GM10847 (cell line): ENCODE results near the gene PRR12.

Experiments
- POLR2A ChIP-seq: IDR thresholded peaks from 2 replicates; pipeline ENCODE4 v1.6.1; 2011; ENCODE audit not compliant: insufficient read length; ENCODE audit errors: extremely low read depth

PRR12 gene, protein sequence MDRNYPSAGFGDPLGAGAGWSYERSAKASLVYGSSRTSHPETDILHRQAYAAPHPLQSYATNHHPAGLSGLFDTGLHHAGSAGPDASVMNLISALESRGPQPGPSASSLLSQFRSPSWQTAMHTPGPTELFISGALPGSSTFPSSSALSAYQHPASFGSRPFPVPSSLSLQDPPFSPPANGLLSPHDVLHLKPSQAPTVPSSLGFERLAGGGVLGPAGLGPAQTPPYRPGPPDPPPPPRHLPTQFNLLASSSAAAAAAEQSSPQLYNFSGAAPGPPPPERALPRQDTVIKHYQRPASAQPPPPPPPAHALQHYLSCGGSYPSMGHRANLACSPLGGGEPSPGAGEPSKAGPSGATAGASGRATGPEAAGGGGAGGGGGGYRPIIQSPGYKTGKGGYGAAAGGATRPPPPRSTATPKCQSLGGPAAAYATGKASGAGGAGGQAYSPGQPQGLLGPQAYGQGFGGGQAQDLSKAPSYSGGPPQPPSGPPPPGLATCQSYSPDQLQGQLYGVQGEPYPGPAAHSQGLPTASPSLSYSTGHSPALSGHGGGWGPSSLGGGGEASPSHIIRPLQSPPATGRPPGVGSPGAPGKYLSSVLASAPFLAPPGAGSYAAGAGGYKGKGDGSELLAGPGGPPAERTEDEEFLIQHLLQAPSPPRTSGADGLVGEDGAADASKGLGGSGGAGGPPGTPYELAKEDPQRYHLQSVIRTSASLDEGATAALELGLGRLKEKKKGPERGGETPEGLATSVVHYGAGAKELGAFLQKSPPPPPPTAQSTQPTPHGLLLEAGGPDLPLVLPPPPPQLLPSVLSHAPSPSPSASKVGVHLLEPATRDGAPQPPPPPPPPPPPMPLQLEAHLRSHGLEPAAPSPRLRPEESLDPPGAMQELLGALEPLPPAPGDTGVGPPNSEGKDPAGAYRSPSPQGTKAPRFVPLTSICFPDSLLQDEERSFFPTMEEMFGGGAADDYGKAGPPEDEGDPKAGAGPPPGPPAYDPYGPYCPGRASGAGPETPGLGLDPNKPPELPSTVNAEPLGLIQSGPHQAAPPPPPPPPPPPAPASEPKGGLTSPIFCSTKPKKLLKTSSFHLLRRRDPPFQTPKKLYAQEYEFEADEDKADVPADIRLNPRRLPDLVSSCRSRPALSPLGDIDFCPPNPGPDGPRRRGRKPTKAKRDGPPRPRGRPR (N-terminal part only)

GRCh38 chr19:49590971-49591730 is at the start of gene PRR12:
PRR12 (plus strand) TSS chr19:49591182; CDS start chr19:49591655, 473 bp downstream.
- peak; percentile 37 for TF ChIP-seq POLR2A

- no peak for TF ChIP-seq POLR2A
These were observed 49.1 kb upstream of the PRR12 start for GRCh38 chr19:49541914-49542313.

DNA sequence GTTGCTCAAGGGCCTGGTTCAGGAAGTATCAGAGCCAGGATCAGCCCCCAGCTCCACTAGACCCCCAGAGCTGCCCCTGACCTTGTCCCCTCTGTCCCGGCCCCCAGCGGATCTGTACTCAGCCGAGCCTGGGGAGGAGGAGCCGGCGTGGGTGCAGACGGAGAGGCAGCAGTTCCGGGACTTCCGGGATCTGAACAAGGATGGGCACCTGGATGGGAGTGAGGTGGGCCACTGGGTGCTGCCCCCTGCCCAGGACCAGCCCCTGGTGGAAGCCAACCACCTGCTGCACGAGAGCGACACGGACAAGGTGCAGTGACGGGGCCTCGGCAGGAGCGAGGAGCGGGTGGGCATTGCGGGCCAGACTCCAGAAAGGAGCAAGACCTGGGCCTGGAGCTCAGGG is 48.5 kb upstream of the PRR12 start:
- no peak for TF ChIP-seq POLR2A

DNA sequence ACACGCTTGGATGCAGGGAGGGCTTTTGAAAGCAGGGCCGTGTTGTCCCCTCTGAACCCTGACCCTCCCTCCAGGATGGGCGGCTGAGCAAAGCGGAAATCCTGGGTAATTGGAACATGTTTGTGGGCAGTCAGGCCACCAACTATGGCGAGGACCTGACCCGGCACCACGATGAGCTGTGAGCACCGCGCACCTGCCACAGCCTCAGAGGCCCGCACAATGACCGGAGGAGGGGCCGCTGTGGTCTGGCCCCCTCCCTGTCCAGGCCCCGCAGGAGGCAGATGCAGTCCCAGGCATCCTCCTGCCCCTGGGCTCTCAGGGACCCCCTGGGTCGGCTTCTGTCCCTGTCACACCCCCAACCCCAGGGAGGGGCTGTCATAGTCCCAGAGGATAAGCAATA is 48.0 kb upstream of the PRR12 start:
- no peak for TF ChIP-seq POLR2A

GRCh38 chr19:49544154-49544553 is 46.8 kb upstream of the PRR12 start:
- TF ChIP-seq POLR2A = no peak

DNA sequence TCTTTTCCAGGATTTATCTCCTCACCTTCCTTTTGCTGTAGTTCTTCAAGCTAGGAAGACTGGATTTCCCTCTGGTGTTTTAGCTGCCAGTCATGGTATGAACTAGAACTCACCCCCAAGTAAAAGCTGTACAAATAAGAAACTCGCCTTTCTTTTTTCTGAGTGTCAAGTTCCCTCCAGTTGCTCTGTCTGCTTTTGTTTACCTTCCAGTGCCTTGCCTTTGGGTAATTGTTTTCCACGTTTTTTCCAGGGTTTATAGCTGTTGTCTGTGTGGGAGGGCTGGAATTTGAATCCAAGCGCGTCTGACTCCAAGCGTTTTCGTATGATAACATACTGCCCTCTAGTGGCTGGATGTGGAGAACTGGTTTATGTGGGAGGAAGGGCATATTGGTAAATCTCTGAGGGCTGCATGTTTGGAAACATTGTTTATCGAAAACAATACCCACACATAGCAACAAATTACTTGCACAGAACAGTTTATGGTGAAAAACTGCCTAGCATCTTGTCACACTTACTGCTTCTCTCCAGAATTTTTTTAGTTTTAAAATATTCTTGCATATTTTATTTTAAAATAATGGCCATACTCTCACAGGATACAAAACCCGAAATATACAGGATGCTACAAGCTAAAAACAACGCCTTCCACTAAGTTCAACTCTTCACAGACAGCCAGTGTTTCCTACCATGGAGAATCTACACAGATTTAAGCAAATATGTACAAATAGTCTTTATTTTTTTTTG is 44.0 kb upstream of the PRR12 start:
- TF ChIP-seq POLR2A = no peak

DNA sequence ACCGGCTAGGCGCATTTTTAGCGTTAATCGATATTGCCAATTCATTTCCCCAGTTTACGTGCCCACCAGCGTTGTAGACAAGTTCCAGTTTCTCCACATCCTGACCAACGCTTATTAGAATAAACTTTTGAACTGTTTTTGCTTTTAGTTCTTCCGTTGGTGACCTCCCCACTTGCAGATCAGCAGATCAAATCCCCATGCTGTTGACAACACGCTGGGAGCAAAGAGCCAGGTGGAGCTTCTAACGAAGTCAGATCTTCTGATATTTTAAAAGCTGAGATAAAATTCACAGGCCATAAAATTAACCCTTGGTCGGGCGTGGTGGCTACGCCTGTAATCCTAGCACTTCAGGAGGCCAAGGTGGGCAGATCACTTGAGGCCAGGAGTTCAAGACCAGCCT is 41.9 kb upstream of the PRR12 start:
- no peak for TF ChIP-seq POLR2A

DNA sequence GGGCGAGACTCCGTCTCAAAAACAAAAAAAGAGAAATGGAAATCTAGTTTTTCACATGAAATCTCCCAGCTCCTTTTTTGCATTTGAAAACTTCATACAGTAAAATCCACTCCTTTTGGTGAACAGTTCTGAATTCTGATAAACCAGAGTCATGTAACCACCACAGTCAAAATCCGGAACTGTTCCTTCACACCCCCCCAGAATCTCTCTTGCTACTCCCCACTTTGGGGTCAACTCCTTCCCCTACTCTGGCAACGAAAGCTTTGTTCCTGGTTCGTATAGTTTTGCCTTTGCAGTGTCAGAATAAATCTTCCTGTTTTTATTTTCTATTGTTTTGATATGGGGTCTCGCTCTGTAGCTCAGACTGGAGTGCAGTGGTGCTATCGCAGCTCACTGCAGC is 39.5 kb upstream of the PRR12 start:
- no peak for TF ChIP-seq POLR2A

GRCh38 chr19:49552749-49553148 is 38.2 kb upstream of the PRR12 start:
- no peak for TF ChIP-seq POLR2A

- no peak for TF ChIP-seq POLR2A
These were observed 37.3 kb upstream of the PRR12 start for GRCh38 chr19:49553451-49554271.

DNA sequence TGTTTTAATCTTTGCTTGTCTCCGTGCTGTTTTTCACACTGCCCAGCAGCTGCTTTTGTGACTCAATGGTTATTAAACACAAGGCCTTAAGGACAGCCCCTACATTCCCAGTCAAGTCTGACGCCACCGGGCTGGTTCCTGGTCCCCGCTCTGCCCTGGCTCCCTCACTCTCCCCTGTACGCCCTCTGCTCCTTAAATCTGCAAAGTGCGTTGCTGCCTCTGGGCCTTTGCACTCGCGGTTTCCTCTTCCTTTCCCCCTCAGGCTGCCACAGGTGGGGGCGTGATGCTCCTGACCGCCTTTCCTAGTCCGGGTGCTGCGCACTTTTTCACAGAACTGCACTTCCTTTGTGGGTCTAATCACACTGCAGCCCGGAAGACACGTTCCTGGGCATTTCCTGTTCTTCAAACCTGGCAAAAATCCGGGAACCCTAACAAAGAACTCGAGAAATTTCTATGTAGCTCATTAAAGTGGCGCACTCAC is 36.2 kb upstream of the PRR12 start:
- TF ChIP-seq POLR2A = no peak

GRCh38 chr19:49555600-49556411 is 35.2 kb upstream of the PRR12 start:
- TF ChIP-seq POLR2A = no peak
